Stimulated activated CD4-positive, alpha-beta T cell treated with anti-CD3 and anti-CD28 coated beads, TNF-alpha, amount 100 ng/mL, for 48 hours (primary cell): ENCODE results near the gene MGAT1.
A peak's percentile ranks its signal among the peaks of the same experiment; 100 is the strongest.
"Not testable (repeated sequence)": the region's sequence is repeated elsewhere in the genome, so short reads cannot be mapped to it uniquely, and the experiment has no call there.

ENCODE experiments used
- DNase-seq, 3 donors: peaks; one replicate each; pipeline ENCODE4 v3.0.0-alpha.2; 2020; ENCODE audit warnings: low read depth in 3 of 3

MGAT1 gene

GRCh38 chr5:180804129-180804618 lies 1.6 kb upstream of the MGAT1 start:
- DNase-seq, result peak in 1 of 3 donors; percentile 25

- DNase-seq, result peak; percentile 77 to 87 (median 86)
These were observed 849 bp upstream of the MGAT1 start for GRCh38 chr5:180803181-180804128.

GRCh38 chr5:180801596-180802324 lies 846 bp downstream of the MGAT1 start:
- DNase-seq, result no peak

- no peak for DNase-seq
These were observed 2.5 kb downstream of the MGAT1 start for GRCh38 chr5:180799902-180800801.

- DNase-seq, result no peak
These were observed 3.4 kb downstream of the MGAT1 start for GRCh38 chr5:180799194-180799593.

GRCh38 chr5:180798193-180798592 lies 4.4 kb downstream of the MGAT1 start:
- DNase-seq, result no peak

- DNase-seq, result no peak
These were observed 5.1 kb downstream of the MGAT1 start for GRCh38 chr5:180797256-180798192.

GRCh38 chr5:180795771-180796313 lies 6.8 kb downstream of the MGAT1 start:
- no peak for DNase-seq

GRCh38 chr5:180792965-180793287 lies 9.7 kb downstream of the MGAT1 start:
- no peak for DNase-seq

GRCh38 chr5:180792287-180792964 lies 10.2 kb downstream of the MGAT1 start:
- no peak for DNase-seq

GRCh38 chr5:180791611-180792213 lies 10.9 kb downstream of the MGAT1 start:
- DNase-seq, result no peak

GRCh38 chr5:180790524-180790923 lies 12.1 kb downstream of the MGAT1 start:
- DNase-seq, result no peak

- DNase-seq, result no peak
These were observed 12.6 kb downstream of the MGAT1 start for GRCh38 chr5:180790020-180790419.

GRCh38 chr5:180788651-180789410 lies 13.8 kb downstream of the MGAT1 start:
- not testable (repeated sequence) for DNase-seq

GRCh38 chr5:180787711-180788431 lies 14.7 kb downstream of the MGAT1 start:
- DNase-seq, result no peak

GRCh38 chr5:180786531-180787398 lies 15.8 kb downstream of the MGAT1 start:
- no peak for DNase-seq

GRCh38 chr5:180785794-180786221 lies 16.8 kb downstream of the MGAT1 start:
- no peak for DNase-seq
